SU-DHL-6 (cell line): ENCODE results near the gene VPS35.
A peak's percentile ranks its signal among the peaks of the same experiment; 100 is the strongest.

Source experiments
- H2AFZ ChIP-seq: fragments of 200-600 bp; sonication (generic); 2 replicates; pipeline ENCODE4 v1.6.1; 2014; ENCODE audit warnings: low read depth, mild to moderate bottlenecking, moderate library complexity, mixed read lengths, antibody characterized with exemption, low read length; ENCODE audit not compliant: severe bottlenecking
- H3F3A ChIP-seq: fragments of 200-600 bp; shearing (Covaris generic); 2 replicates; pipeline ENCODE4 v1.6.0; 2016; ENCODE audit warnings: antibody characterized with exemption, mild to moderate bottlenecking; ENCODE audit not compliant: insufficient read depth
- H3K27ac ChIP-seq: fragments of 200-600 bp; sonication (generic); 2 replicates; pipeline ENCODE4 v1.5.1; 2016; ENCODE audit warnings: low read depth, mild to moderate bottlenecking, low read length, moderate library complexity, mixed read lengths
- H3K27me3 ChIP-seq: fragments of 200-600 bp; sonication (generic), shearing (Covaris generic); 2 replicates; pipeline ENCODE4 v1.6.0; 2014; ENCODE audit warnings: mild to moderate bottlenecking, low read length
- H3K36me3 ChIP-seq: fragments of 200-600 bp; sonication (generic); 2 replicates; pipeline ENCODE4 v1.6.1; 2014; ENCODE audit warnings: mild to moderate bottlenecking, low read length, mixed read lengths
- H3K4me2 ChIP-seq: fragments of 300-600, 200-600 bp; shearing (Covaris generic), sonication (generic); 2 replicates; pipeline ENCODE4 v1.6.0; 2014; ENCODE audit warnings: low read length, low read depth, mild to moderate bottlenecking; ENCODE audit not compliant: poor library complexity, severe bottlenecking
- H3K4me3 ChIP-seq: fragments of 200-600 bp; sonication (generic); 2 replicates; pipeline ENCODE4 v1.5.1; 2014; ENCODE audit warnings: antibody characterized with exemption, low read length, mild to moderate bottlenecking, mixed read lengths; ENCODE audit not compliant: insufficient read depth, poor library complexity, severe bottlenecking
- H3K79me2 ChIP-seq: fragments of 200-600 bp; sonication (generic); 2 replicates; pipeline ENCODE4 v1.6.1; 2014; ENCODE audit warnings: mild to moderate bottlenecking, low read length, moderate library complexity; ENCODE audit not compliant: insufficient read depth
- H3K9ac ChIP-seq: fragments of 200-600 bp; sonication (generic); 2 replicates; pipeline ENCODE4 v1.7.0; 2014; ENCODE audit warnings: mild to moderate bottlenecking, low read length
- H3K9me2 ChIP-seq: fragments of 200-600 bp; sonication (generic); replicated peaks from 2 replicates; pipeline ENCODE4 v1.6.1; 2014; ENCODE audit warnings: low read length; ENCODE audit not compliant: insufficient read depth
- H3K9me3 ChIP-seq: fragments of 200-600 bp; sonication (generic); 2 replicates; pipeline ENCODE4 v1.6.1; 2014; ENCODE audit warnings: low read length, mixed read lengths; ENCODE audit not compliant: insufficient read depth
- H4K20me1 ChIP-seq: fragments of 200-600 bp; sonication (generic); 2 replicates; pipeline ENCODE4 v1.6.1; 2014; ENCODE audit warnings: low read depth, mild to moderate bottlenecking, antibody characterized with exemption, low read length, moderate library complexity, mixed read lengths
- CTCF ChIP-seq: fragments of 200-600 bp; sonication (generic); IDR thresholded peaks from one replicate; pipeline ENCODE4 v1.5.1; 2017; ENCODE audit warnings: antibody characterized with exemption, mild to moderate bottlenecking, low read length, moderate library complexity; ENCODE audit not compliant: insufficient read depth, poor library complexity, severe bottlenecking
- EZH2phosphoT487 ChIP-seq: fragments of 200-600 bp; sonication (generic), shearing (Covaris generic); conservative IDR thresholded peaks from 2 replicates; pipeline ENCODE4 v1.6.1; 2018; ENCODE audit warnings: mild to moderate bottlenecking, antibody characterized with exemption, low read length, moderate library complexity, mixed read lengths

VPS35 gene

GRCh38 chr16:46673320-46674013, 15.5 kb downstream of the VPS35 start:
- Histone ChIP-seq H2AFZ (no peak overlapping the region), H4K20me1 (no peaks in the 10 kb centered on the region), H3K36me3 (peaks cover 24% of the 10 kb centered on the region), H3K4me2 (no peak overlapping the region), H3K9ac (no peak overlapping the region), H3K27ac (no peak overlapping the region), H3K4me3 (no peak overlapping the region), H3K9me3 (no peaks in the 10 kb centered on the region), H3K27me3 (no peaks in the 10 kb centered on the region), H3K79me2 (no peaks in the 10 kb centered on the region), H3K9me2 (no peaks in the 10 kb centered on the region), H3F3A (peaks cover 4% of the 10 kb centered on the region; the same call in 1 of the 2 replicates)
- TF ChIP-seq EZH2phosphoT487 (no peak), CTCF (peak; percentile 69)

DNA sequence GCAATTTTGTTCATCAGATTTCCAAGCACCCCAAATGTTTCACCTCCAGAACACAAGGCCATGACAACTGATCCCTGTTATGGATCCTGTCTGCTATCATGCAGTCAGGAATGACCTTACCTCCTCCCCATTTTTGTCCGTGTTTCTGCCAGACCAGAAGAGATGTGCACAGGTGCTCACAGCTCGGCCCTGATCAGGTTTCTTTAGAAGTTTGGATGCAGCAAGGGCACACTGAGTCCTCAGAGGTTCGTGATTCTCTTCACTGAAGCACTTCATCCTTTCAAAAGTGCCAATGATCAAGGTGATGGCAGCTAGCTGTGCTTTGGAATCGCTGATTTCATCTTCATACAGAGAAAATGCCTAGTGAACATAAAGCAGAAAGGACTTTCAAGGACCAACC, 26.9 kb downstream of the VPS35 start:
- Histone ChIP-seq H3F3A (no peaks in the 10 kb centered on the region), H2AFZ (no peak overlapping the region), H3K9ac (no peak overlapping the region), H3K9me2 (no peaks in the 10 kb centered on the region), H4K20me1 (no peaks in the 10 kb centered on the region), H3K9me3 (no peaks in the 10 kb centered on the region), H3K79me2 (no peaks in the 10 kb centered on the region), H3K4me2 (no peak overlapping the region), H3K27ac (no peak overlapping the region), H3K36me3 (peaks cover 20% of the 10 kb centered on the region), H3K27me3 (no peaks in the 10 kb centered on the region), H3K4me3 (no peak overlapping the region)
- TF ChIP-seq CTCF (no peak), EZH2phosphoT487 (no peak)

GRCh38 chr16:46658925-46659324, 30.1 kb downstream of the VPS35 start:
- H3F3A ChIP-seq, result no peaks in the 10 kb centered on the region
- H4K20me1 ChIP-seq, result no peaks in the 10 kb centered on the region
- H3K36me3 ChIP-seq, result peaks cover 18% of the 10 kb centered on the region
- H3K9me3 ChIP-seq, result no peaks in the 10 kb centered on the region
- H3K4me2 ChIP-seq, result no peak overlapping the region
- no peak overlapping the region for H3K4me3 ChIP-seq
- no peaks in the 10 kb centered on the region for H3K9me2 ChIP-seq
- no peak overlapping the region for H2AFZ ChIP-seq
- H3K9ac ChIP-seq, result no peak overlapping the region
- no peaks in the 10 kb centered on the region for H3K79me2 ChIP-seq
- no peak overlapping the region for H3K27ac ChIP-seq
- TF ChIP-seq CTCF (no peak), EZH2phosphoT487 (no peak)
- H3K27me3 ChIP-seq, result no peaks in the 10 kb centered on the region
